ENCODE measurements around the gene MYO5A.

DNA sequence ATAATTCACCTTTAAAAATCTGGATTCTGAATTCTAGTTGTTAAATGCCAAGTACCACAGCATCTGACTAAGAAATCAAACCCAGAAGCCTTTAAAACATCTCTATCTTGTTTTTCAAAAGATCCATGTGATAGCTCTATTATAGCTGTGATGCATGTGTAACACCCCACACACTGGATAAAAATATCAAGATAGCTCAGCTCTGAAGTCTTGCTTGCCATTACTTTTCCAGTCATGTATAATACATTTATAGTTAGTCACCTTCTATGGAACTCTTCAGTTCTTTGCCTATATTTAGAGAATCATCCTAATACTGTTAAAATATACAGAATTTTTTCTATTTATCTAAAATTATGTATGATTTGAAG lies 28.6 kb upstream of the MYO5A start:
- TF ChIP-seq FOSL2 (IDR thresholded peaks at IDR 0.05; ENCODE audit: borderline replicate concordance, low read depth): no peak
- no peak for TF ChIP-seq YY1 (IDR thresholded peaks at IDR 0.05; ENCODE audit: low read depth)
- TF ChIP-seq, protein P1, sequence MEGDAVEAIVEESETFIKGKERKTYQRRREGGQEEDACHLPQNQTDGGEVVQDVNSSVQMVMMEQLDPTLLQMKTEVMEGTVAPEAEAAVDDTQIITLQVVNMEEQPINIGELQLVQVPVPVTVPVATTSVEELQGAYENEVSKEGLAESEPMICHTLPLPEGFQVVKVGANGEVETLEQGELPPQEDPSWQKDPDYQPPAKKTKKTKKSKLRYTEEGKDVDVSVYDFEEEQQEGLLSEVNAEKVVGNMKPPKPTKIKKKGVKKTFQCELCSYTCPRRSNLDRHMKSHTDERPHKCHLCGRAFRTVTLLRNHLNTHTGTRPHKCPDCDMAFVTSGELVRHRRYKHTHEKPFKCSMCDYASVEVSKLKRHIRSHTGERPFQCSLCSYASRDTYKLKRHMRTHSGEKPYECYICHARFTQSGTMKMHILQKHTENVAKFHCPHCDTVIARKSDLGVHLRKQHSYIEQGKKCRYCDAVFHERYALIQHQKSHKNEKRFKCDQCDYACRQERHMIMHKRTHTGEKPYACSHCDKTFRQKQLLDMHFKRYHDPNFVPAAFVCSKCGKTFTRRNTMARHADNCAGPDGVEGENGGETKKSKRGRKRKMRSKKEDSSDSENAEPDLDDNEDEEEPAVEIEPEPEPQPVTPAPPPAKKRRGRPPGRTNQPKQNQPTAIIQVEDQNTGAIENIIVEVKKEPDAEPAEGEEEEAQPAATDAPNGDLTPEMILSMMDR (IDR thresholded peaks at IDR 0.05): no peak
- no peak for TF ChIP-seq JUND (IDR thresholded peaks at IDR 0.05)
- no peak for TF ChIP-seq RFX5 (IDR thresholded peaks at IDR 0.05; ENCODE audit: low read length)
- TF ChIP-seq RCOR1 (IDR thresholded peaks at IDR 0.05; ENCODE audit: low read length): no peak
- TF ChIP-seq, protein P2, sequence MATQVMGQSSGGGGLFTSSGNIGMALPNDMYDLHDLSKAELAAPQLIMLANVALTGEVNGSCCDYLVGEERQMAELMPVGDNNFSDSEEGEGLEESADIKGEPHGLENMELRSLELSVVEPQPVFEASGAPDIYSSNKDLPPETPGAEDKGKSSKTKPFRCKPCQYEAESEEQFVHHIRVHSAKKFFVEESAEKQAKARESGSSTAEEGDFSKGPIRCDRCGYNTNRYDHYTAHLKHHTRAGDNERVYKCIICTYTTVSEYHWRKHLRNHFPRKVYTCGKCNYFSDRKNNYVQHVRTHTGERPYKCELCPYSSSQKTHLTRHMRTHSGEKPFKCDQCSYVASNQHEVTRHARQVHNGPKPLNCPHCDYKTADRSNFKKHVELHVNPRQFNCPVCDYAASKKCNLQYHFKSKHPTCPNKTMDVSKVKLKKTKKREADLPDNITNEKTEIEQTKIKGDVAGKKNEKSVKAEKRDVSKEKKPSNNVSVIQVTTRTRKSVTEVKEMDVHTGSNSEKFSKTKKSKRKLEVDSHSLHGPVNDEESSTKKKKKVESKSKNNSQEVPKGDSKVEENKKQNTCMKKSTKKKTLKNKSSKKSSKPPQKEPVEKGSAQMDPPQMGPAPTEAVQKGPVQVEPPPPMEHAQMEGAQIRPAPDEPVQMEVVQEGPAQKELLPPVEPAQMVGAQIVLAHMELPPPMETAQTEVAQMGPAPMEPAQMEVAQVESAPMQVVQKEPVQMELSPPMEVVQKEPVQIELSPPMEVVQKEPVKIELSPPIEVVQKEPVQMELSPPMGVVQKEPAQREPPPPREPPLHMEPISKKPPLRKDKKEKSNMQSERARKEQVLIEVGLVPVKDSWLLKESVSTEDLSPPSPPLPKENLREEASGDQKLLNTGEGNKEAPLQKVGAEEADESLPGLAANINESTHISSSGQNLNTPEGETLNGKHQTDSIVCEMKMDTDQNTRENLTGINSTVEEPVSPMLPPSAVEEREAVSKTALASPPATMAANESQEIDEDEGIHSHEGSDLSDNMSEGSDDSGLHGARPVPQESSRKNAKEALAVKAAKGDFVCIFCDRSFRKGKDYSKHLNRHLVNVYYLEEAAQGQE (IDR thresholded peaks at IDR 0.05; ENCODE audit: low read depth, low read length): no peak
- no peak for TF ChIP-seq TCF12 (IDR thresholded peaks at IDR 0.05)
- TF ChIP-seq EZH2phosphoT487 (IDR thresholded peaks at IDR 0.05; ENCODE audit: borderline replicate concordance, low read depth): no peak
- TF ChIP-seq POLR2AphosphoS5 (IDR thresholded peaks at IDR 0.05; ENCODE audit: low read depth, low read length): no peak

Measured in SK-N-SH (cell line).